Neuronal stem cell (in vitro differentiated cells): ENCODE results near the gene CNTNAP2.
"Not testable (repeated sequence)": the region's sequence is repeated elsewhere in the genome, so short reads cannot be mapped to it uniquely, and the experiment has no call there.

Experiments
- DNase-seq: peaks from one replicate; pipeline ENCODE4 v3.0.0-alpha.2; 2013; ENCODE audit warnings: low spot score
- H2AFZ ChIP-seq: one replicate; pipeline ENCODE4 v1.6.1; 2013; ENCODE audit warnings: mild to moderate bottlenecking, low read length, inconsistent platforms
- H2AK5ac ChIP-seq: 2 replicates; pipeline ENCODE4 v1.6.1; 2013; ENCODE audit warnings: low read depth, mild to moderate bottlenecking, inconsistent platforms, low read length, moderate library complexity, mixed read lengths
- H2BK120ac ChIP-seq: 2 replicates; pipeline ENCODE4 v1.6.1; 2013; ENCODE audit warnings: low read depth, mild to moderate bottlenecking, inconsistent platforms, low read length, moderate library complexity, mixed read lengths
- H2BK12ac ChIP-seq: one replicate; pipeline ENCODE4 v1.6.1; 2013; ENCODE audit warnings: low read length, inconsistent platforms
- H2BK15ac ChIP-seq: 2 replicates; pipeline ENCODE4 v1.6.1; 2013; ENCODE audit warnings: mild to moderate bottlenecking, low read length, inconsistent platforms, mixed read lengths
- H2BK5ac ChIP-seq: one replicate; pipeline ENCODE4 v1.6.1; 2013; ENCODE audit warnings: inconsistent platforms, mild to moderate bottlenecking, low read length, moderate library complexity
- H3K14ac ChIP-seq: one replicate; pipeline ENCODE4 v1.6.1; 2013; ENCODE audit warnings: low read length, inconsistent platforms
- H3K18ac ChIP-seq: 2 replicates; pipeline ENCODE4 v1.6.1; 2013; ENCODE audit warnings: low read length, inconsistent platforms
- H3K23ac ChIP-seq: 2 replicates; pipeline ENCODE4 v1.6.1; 2013; ENCODE audit warnings: low read depth, mild to moderate bottlenecking, mixed read lengths, low read length, inconsistent platforms; ENCODE audit not compliant: poor library complexity
- H3K27ac ChIP-seq: replicated peaks from 3 replicates; pipeline ENCODE4 v1.5.1; 2013; ENCODE audit warnings: low read length, inconsistent platforms
- H3K27me3 ChIP-seq, 3 experiments: 2 replicates each; pipeline ENCODE4 v1.6.1; 2013; ENCODE audit warnings: low read length in 3 of 3, mild to moderate bottlenecking in 2 of 3, inconsistent platforms in 1 of 3, low read depth in 1 of 3, mixed read lengths in 1 of 3, moderate library complexity in 1 of 3; ENCODE audit not compliant: control insufficient read depth in 3 of 3, insufficient read depth in 3 of 3
- H3K36me3 ChIP-seq, 2 donors: replicated peaks in 1 of 2; 2 replicates each; pipeline ENCODE4 v1.6.1; 2013; ENCODE audit warnings: low read length in 2 of 2; ENCODE audit not compliant: control insufficient read depth in 2 of 2, insufficient read depth in 2 of 2
- H3K4ac ChIP-seq: 2 replicates; pipeline ENCODE4 v1.6.1; 2013; ENCODE audit warnings: inconsistent platforms, mild to moderate bottlenecking, low read length, moderate library complexity
- H3K4me1 ChIP-seq, 2 donors: 1 replicate in 1 of 2; 2 replicates in 1 of 2; pipeline ENCODE4 v1.6.1; 2013; ENCODE audit warnings: low read length in 2 of 2, low read depth in 1 of 2; ENCODE audit not compliant: control insufficient read depth in 2 of 2, insufficient read depth in 1 of 2
- H3K4me2 ChIP-seq: one replicate; pipeline ENCODE4 v1.6.1; 2013; ENCODE audit warnings: mild to moderate bottlenecking, low read length, inconsistent platforms; ENCODE audit not compliant: insufficient read depth, poor library complexity, severe bottlenecking
- H3K4me3 ChIP-seq, 2 donors: 2 replicates each; pipeline ENCODE4 v1.5.1; 2013; ENCODE audit warnings: low read length in 2 of 2, mild to moderate bottlenecking in 2 of 2, inconsistent platforms in 1 of 2, moderate library complexity in 1 of 2
- H3K79me1 ChIP-seq: one replicate; pipeline ENCODE4 v1.6.1; 2013; ENCODE audit warnings: low read depth, mild to moderate bottlenecking, inconsistent platforms, low read length, moderate library complexity
- H3K9ac ChIP-seq: one replicate; pipeline ENCODE4 v1.6.1; 2013; ENCODE audit warnings: mild to moderate bottlenecking, low read depth, low read length, inconsistent platforms; ENCODE audit not compliant: poor library complexity
- H3K9me3 ChIP-seq, 2 donors: replicated peaks in 1 of 2; 2 replicates each; pipeline versions ENCODE3 to v1.6.1; 2013; ENCODE audit warnings: low read length in 2 of 2, mild to moderate bottlenecking in 2 of 2, inconsistent platforms in 1 of 2, low read depth in 1 of 2, mixed read lengths in 1 of 2, moderate library complexity in 1 of 2; ENCODE audit not compliant: control insufficient read depth in 2 of 2, insufficient read depth in 1 of 2
- H4K8ac ChIP-seq: one replicate; pipeline ENCODE4 v1.6.1; 2013; ENCODE audit warnings: low read depth, mild to moderate bottlenecking, inconsistent platforms, low read length, moderate library complexity
- H4K91ac ChIP-seq: one replicate; pipeline ENCODE4 v1.6.1; 2013; ENCODE audit warnings: low read length, low read depth, mild to moderate bottlenecking, inconsistent platforms; ENCODE audit not compliant: poor library complexity
- WGBS, 2 donors: extraction: QIAGEN DNeasy Blood & Tissue Kit; methylation state at CpG; one replicate each; pipeline ENCODE4 v1.1.7; 2013; ENCODE audit warnings: missing lambda C conversion rate in 2 of 2, mixed read lengths in 1 of 2; ENCODE audit not compliant: insufficient read length in 2 of 2, insufficient replicate concordance in 1 of 2; ENCODE audit errors: extremely low coverage in 2 of 2; 5-methylcytosine and 5-hydroxymethylcytosine counted together

The CNTNAP2 gene

DNA sequence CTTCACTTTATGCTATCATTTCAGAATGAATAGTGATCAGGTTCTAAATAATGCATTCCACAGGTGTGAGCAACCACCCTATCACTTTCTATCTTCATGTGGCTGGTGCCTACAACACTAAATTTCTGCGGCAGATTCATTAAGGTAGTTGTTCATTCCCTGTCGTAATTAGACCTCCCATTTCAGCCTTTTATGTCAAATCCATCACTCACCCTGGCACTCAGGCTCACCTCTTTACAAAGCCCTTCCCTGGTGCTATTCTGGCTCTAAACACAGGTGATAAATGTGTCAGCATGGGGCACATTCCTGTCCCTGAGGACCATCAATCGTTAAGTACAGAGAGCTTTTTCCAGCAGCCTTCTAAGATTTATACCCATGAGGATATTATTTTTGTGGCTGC lies 2173.9 kb downstream of the CNTNAP2 start:
- Histone ChIP-seq H2BK120ac (no peak overlapping the region), H3K9ac (no peak overlapping the region), H2BK15ac (no peak overlapping the region), H3K14ac (no peak overlapping the region), H3K4me3 (no peak overlapping the region), H3K4ac (no peak overlapping the region), H3K36me3 (no peaks in the 10 kb centered on the region), H4K8ac (no peak overlapping the region), H3K18ac (no peak overlapping the region), H2AK5ac (no peak overlapping the region), H3K9me3 (peaks cover 0 to 3% of the 10 kb centered on the region in 2 donors), H3K4me2 (no peak overlapping the region), H3K23ac (no peak overlapping the region), H2AFZ (no peak overlapping the region), H4K91ac (no peak overlapping the region), H3K79me1 (peaks cover 1% of the 10 kb centered on the region), H2BK5ac (no peak overlapping the region), H3K4me1 (peaks cover 0 to 12% of the 10 kb centered on the region in 2 donors), H3K27me3 (no peaks in the 10 kb centered on the region), H3K27ac (no peak overlapping the region), H2BK12ac (no peak overlapping the region)
- DNase-seq: no peak
- WGBS, 2 donors: no CpG with 5 or more reads among the region's 3 CpGs

DNA sequence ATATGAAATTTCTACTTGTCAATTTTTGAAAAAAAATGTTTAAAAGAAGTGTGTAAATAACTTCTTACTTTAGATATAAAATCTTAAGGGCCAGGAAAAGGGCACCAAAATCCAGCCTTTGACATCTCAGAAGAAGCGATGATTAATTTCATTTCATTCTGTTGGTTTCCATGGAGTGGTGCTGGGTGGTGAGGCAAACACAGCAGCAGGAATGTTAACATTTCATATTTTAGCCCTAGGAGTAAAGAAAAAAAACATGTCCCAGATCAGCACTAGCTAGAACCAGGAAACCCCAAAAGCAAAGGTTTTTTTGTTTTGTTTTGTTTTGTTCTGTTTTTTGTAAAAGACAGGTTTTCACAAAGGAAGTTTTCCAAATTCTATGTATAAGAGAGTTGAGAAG lies 2175.2 kb downstream of the CNTNAP2 start:
- Histone ChIP-seq H3K18ac (no peak overlapping the region), H2BK5ac (no peak overlapping the region), H3K9me3 (peaks cover 0 to 3% of the 10 kb centered on the region in 2 donors), H3K36me3 (no peaks in the 10 kb centered on the region), H3K4me1 (peaks cover 0 to 12% of the 10 kb centered on the region in 2 donors), H3K4ac (no peak overlapping the region), H2AK5ac (no peak overlapping the region), H2BK15ac (no peak overlapping the region), H3K4me2 (no peak overlapping the region), H3K79me1 (peaks cover 1% of the 10 kb centered on the region), H3K14ac (no peak overlapping the region), H3K23ac (no peak overlapping the region), H3K9ac (no peak overlapping the region), H4K8ac (no peak overlapping the region), H3K4me3 (no peak overlapping the region), H2BK120ac (no peak overlapping the region), H2AFZ (no peak overlapping the region), H4K91ac (no peak overlapping the region), H3K27ac (no peak overlapping the region), H3K27me3 (no peaks in the 10 kb centered on the region), H2BK12ac (no peak overlapping the region)
- no peak for DNase-seq
- no CpG with 5 or more reads among the region's 1 CpG for WGBS, 2 donors

GRCh38 chr7:148296994-148297644 lies 2180.5 kb downstream of the CNTNAP2 start:
- Histone ChIP-seq H2BK12ac (no peak overlapping the region), H3K4me1 (peaks cover 0 to 3% of the 10 kb centered on the region in 2 donors), H3K27me3 (no peaks in the 10 kb centered on the region), H3K14ac (no peak overlapping the region), H3K4ac (no peak overlapping the region), H2BK15ac (no peak overlapping the region), H3K36me3 (no peaks in the 10 kb centered on the region), H3K18ac (no peak overlapping the region), H3K9me3 (no peaks in the 10 kb centered on the region), H2AK5ac (no peak overlapping the region), H2AFZ (no peak overlapping the region), H4K8ac (no peak overlapping the region), H3K23ac (no peak overlapping the region), H2BK5ac (no peak overlapping the region), H3K79me1 (no peaks in the 10 kb centered on the region), H4K91ac (no peak overlapping the region), H3K9ac (no peak overlapping the region), H2BK120ac (no peak overlapping the region), H3K27ac (no peak overlapping the region), H3K4me2 (no peak overlapping the region), H3K4me3 (no peak overlapping the region)
- no peak for DNase-seq
- 100% methylated on average over 1 of the region's 2 CpGs; no CpG with 5 or more reads in 1 of the 2 donors for WGBS, 2 donors

DNA sequence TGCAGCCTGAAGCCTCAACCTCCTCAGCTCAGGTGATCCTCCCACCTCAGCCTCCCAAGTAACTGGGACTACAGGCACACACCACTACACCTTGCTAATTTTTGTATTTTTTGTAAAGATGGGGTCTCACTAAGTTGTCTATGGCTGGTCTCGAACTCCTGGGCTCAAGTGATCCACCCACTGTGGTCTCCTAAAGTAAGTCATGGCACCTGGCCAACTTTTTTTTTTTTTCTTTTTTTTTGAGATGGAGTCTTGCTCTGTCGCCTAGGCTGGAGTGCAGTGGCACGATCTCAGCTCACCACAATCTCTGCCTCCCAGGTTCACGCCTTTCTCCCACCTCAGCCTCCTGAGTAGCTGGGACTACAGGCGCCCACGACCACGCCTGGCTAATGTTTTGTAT lies 2182.2 kb downstream of the CNTNAP2 start:
- not testable (repeated sequence) for H3K23ac ChIP-seq, H2BK120ac ChIP-seq, H3K27me3 ChIP-seq, H3K27ac ChIP-seq, H3K9ac ChIP-seq, H3K18ac ChIP-seq, H3K79me1 ChIP-seq, H4K91ac ChIP-seq, H3K4ac ChIP-seq, DNase-seq, H3K14ac ChIP-seq, H3K9me3 ChIP-seq, H2AK5ac ChIP-seq, H2BK15ac ChIP-seq, H3K4me2 ChIP-seq, H2AFZ ChIP-seq, H3K36me3 ChIP-seq, H2BK12ac ChIP-seq, H2BK5ac ChIP-seq, H3K4me3 ChIP-seq, H4K8ac ChIP-seq, H3K4me1 ChIP-seq
- WGBS, 2 donors: no CpG with 5 or more reads among the region's 7 CpGs
